Muscle of back (tissue), 11 donors: ENCODE results near the gene CDH22. TPM values are rescaled to one million over a fixed set of nuclear protein-coding genes. Genes with fewer than 3 reads are reported as not detected.
A peak's percentile ranks its signal among the peaks of the same experiment; 100 is the strongest.

Experiments
- DNase-seq, 3 donors: peaks; one replicate each; pipeline versions ENCODE4 v3.0.0 to v3.0.0-alpha.2; 2013
- polyA plus RNA-seq, 10 donors: library from polyadenylated mRNA; unstranded; fragments of 120-200 nt; gene quantifications; one replicate each; pipeline ENCODE4 v1.2.1, GENCODE V29; 2013; ENCODE audit not compliant: insufficient read length in 10 of 10

CDH22 gene
- polyA plus RNA-seq, 10 donors: 0.33 to 0.72 (median 0.39) TPM

DNA sequence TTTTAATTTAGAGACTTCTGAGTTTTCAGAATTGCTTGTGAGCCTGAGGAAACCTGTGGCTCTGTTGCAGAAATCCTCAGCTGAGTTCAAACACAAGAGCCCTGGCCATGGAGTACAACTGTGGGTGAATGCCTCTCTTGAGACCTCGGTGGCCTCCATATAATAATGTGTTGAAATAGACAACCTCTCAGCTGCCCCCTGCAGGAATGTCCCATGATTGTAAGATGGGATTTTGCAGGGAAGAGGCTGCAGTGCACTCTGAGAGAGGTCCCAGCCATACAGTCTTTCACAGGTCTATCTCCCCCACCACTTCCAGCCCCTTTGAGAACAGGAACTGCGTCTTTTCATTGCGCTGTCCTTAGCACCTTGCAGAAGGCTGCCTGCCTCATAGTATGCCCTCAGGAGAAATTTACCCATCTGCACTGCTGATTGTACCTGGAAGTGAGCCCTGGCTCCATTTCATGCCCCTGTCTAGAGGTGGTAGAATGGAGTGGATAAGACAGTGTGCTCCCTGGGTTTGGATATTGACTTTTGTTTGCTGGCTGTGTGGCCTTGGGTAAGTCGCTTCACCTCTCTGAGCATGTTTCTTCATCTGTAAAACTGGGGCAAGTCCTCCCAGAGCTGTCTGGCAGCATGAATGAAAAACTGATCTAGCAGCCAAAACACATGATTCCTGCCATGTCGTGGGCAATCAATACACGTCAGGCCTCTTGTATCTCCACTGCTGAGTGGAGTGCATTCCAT, 16.8 kb upstream of the CDH22 start:
- no peak for DNase-seq

DNA sequence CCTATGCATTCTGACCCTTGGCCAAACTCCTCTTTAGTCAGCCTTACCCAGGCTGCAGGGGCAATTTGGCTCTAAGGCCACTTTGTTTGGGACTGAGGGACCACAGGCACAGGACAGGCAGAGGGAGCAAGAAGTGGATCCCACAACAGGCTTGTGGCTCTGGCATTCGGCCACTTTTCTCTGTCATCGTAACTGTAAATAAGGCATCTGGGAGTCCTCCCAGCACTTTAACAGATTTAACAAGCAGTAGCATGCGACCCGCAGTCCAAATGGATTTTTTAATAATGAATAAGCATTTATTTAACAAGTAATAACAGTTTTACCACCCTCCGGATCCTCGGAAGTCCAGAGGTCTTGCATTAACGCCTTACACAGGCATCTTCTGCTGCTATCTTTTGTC, 16.1 kb upstream of the CDH22 start:
- DNase-seq: no peak

GRCh38 chr20:46323557-46323956, 15.3 kb upstream of the CDH22 start:
- DNase-seq: no peak

DNA sequence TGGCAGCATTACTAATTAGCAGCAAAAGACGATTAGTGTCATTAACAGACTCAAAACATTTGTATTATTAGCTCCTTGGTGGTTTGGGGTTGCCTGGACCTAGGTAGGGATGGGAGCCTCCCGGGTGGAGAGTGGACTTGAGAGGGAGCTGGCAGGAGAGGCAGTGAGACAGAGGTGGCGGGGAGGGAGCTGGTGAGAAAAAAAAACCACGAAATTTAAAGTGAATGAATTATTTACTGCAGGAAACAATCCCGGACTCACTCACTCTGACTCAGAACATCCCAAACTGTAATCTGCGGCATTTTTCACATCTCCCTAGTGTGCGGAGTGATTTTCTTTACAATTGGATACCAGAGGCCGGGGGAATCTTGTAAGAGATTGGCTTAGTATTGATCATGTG, 14.3 kb upstream of the CDH22 start:
- no peak for DNase-seq

- DNase-seq: no peak
These were observed 9.4 kb upstream of the CDH22 start for GRCh38 chr20:46317685-46318177.

GRCh38 chr20:46316984-46317684, 8.8 kb upstream of the CDH22 start:
- peak in 1 of 3 donors; percentile 23 for DNase-seq

- DNase-seq: no peak
These were observed 7.0 kb upstream of the CDH22 start for GRCh38 chr20:46315311-46315710.

- DNase-seq: no peak
These were observed 4.9 kb upstream of the CDH22 start for GRCh38 chr20:46312945-46313861.

GRCh38 chr20:46312075-46312944, 4.0 kb upstream of the CDH22 start:
- DNase-seq: no peak

- DNase-seq: no peak
These were observed 3.4 kb upstream of the CDH22 start for GRCh38 chr20:46311719-46312074.

- no peak for DNase-seq
These were observed 2.8 kb upstream of the CDH22 start for GRCh38 chr20:46311039-46311650.

GRCh38 chr20:46309945-46310344, 1.6 kb upstream of the CDH22 start:
- no peak for DNase-seq

- peak in 1 of 3 donors; percentile 47 for DNase-seq
These were observed 370 bp downstream of the CDH22 start for GRCh38 chr20:46307999-46308257.

DNA sequence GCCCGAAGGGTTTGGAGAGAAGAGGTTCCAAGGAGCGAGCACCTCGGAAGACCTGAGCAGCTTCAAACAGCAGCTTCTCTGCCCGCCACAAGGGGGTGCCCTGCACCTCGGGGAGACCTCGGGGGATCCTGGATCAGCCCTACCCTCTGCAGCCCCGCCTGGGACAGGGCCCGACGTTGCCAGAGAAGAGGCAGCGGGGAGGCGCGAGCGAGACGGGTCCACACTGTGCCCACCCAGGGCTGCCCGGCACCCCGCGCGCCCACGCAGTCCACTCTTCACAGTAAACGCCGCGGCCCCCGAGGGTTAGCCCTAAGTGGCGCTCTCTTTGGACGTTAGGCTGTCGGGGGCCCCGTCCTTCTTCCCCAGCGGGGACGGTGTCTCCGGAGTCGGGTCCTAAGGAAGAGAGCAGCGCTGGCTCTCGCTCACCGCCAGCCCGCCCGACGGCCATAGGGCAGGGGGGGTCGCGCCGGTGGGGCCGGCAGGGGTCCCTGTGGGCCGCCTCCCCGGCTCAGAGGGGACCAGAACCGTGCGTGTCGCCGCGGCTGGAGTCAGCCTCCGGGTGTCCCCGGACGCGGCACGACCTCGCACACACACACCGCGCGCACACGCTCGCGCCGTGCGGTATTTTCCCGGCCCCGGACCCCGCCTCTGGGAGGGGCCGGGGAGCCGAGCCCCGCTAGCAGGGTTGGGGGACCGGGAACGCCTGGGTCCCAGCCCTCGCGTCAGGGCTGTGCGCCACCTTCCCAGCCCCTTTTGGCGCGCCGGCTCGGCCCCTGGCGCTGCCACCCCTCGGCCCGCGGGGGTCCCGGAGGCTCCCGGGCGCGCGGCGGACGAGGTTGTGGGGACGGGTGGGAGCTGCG, 929 bp downstream of the CDH22 start:
- peak; percentile 15 to 63 (median 40) for DNase-seq

DNA sequence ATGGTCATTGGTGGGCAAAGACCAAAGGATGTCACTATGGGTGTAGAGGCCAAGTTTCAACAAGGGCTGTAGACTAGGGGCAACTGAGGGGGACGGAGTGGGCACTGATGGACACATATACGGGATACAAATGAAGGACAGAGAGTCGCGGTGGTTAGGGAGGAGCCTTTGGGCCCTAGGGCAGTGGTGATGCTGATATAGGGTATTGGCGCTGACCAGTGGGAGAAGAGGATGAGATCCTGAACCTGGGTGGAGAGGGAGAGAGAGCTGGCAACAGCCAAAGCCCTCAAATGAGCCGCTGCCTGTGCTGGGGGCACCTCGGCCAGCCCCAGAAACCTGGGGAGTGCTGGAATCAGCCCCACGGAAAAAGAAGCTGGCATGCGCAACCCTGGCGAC, 1.6 kb downstream of the CDH22 start:
- no peak for DNase-seq

DNA sequence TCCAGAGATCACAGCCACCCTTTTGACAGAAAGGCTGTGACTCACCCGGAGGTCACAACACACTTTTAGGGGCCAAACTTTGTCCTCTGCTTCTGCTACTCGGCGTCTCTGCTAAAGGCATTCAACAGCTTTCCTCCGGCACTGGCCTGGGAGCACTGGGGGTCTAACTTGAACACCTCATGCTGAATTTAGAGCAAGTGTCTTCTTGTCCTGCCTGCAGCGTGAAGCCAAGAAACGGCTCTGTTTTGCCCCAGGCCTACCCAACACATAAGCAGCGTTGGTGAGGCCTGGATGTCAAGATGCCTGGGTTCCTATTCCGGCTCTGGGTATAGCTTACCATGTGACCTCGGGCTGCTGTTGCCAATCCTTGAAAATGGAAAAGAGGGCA, 2.3 kb downstream of the CDH22 start:
- no peak for DNase-seq

DNA sequence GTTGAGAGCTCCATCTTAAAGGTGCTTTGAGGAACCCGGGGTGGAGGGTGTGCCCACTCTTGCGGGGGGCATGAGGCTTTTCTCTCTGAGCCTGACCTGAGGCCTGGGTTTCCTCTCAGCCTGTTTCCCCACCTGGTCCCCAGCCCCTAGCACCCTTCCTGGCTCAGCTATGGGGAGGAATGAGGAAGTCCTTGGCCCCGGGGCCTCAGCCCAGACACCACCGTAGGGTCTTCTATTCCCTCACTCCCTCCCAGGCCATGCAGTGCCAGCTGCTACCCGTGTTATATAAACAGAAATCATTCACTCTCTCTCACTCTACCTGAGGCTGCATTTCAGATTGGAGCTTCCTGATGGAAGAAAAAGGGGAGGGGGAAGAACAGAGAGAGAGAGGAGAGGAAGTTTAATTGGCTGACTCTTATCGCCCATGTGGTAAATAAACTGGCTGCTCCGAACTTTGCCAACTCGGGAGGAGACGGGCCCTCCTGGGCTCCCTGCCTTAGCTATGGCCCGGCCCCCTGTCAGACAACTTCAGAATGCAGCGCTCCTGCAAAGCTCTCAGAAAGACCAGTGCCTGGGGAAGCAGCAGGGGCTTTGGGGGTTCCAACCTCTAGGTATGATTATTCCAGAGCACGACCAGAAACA, 2.8 kb downstream of the CDH22 start:
- no peak for DNase-seq

GRCh38 chr20:46304852-46305251, 3.4 kb downstream of the CDH22 start:
- DNase-seq: no peak

GRCh38 chr20:46304361-46304760, 3.9 kb downstream of the CDH22 start:
- DNase-seq: no peak
